ENCODE measurements around the gene RICTOR. TPM values are rescaled to one million over a fixed set of nuclear protein-coding genes. Genes with fewer than 3 reads are reported as not detected.
A peak's percentile ranks its signal among the peaks of the same experiment; 100 is the strongest.

RICTOR gene
- total and polyA plus RNA-seq, 2 donors (not counting 1 experiment from before 2014, with no cell fraction given) = 17.1 to 26.3 TPM

- no peak for DNase-seq (ENCODE audit: low read depth in 2 of 2)
- peaks cover 3% of the 10 kb centered on the region for H3K4me1 ChIP-seq (ENCODE audit: control insufficient read depth, extremely low read depth, insufficient read depth, low read length)
- no peaks in the 10 kb centered on the region for H3K9me3 ChIP-seq (ENCODE audit: control insufficient read depth, insufficient read depth, low read depth, low read length)
- no peak overlapping the region for H3K9ac ChIP-seq (ENCODE audit: insufficient read depth, low read length)
- no peak overlapping the region for H3K4me2 ChIP-seq (ENCODE audit: extremely low read depth, insufficient read depth, low read length)
- H3K36me3 ChIP-seq (ENCODE audit: control insufficient read depth, insufficient read depth, low read length) = no peaks in the 10 kb centered on the region
- H3K79me2 ChIP-seq (ENCODE audit: control insufficient read depth, insufficient read depth, low read length) = no peaks in the 10 kb centered on the region
- H4K20me1 ChIP-seq (ENCODE audit: control insufficient read depth, extremely low read depth, insufficient read depth, low read length) = no peaks in the 10 kb centered on the region
- no peak overlapping the region for H2AFZ ChIP-seq (ENCODE audit: low read length)
- TF ChIP-seq CTCF (conservative IDR thresholded peaks at IDR 0.05 in 1 of 2, IDR thresholded peaks at IDR 0.05 in 1 of 2; ENCODE audit: low read depth in 1 of 2, low read length in 2 of 2) = no peak
- TF ChIP-seq EZH2 (IDR thresholded peaks at IDR 0.05; ENCODE audit: low read length, missing control alignments) = no peak
- no peak overlapping the region for H3K27ac ChIP-seq (ENCODE audit: insufficient read depth, low read length)
- H3K4me3 ChIP-seq (replicated peaks in 1 of 4; ENCODE audit: control extremely low read depth in 1 of 4, insufficient read depth in 1 of 4, low read depth in 3 of 4, low read length in 4 of 4) = no peak overlapping the region
- no peaks in the 10 kb centered on the region for H3K27me3 ChIP-seq (ENCODE audit: control insufficient read depth, insufficient read depth, low read length)
Observed at GRCh38 chr5:39080168-39080567, 6.0 kb upstream of the RICTOR start.

GRCh38 chr5:39079147-39079546 lies 4.9 kb upstream of the RICTOR start:
- Histone ChIP-seq H3K27ac (ENCODE audit: insufficient read depth, low read length) (no peak overlapping the region), H3K9ac (ENCODE audit: insufficient read depth, low read length) (no peak overlapping the region), H3K36me3 (ENCODE audit: control insufficient read depth, insufficient read depth, low read length) (no peaks in the 10 kb centered on the region), H2AFZ (ENCODE audit: low read length) (no peak overlapping the region), H4K20me1 (ENCODE audit: control insufficient read depth, extremely low read depth, insufficient read depth, low read length) (no peaks in the 10 kb centered on the region), H3K9me3 (ENCODE audit: control insufficient read depth, insufficient read depth, low read depth, low read length) (no peaks in the 10 kb centered on the region), H3K4me2 (ENCODE audit: extremely low read depth, insufficient read depth, low read length) (no peak overlapping the region), H3K27me3 (ENCODE audit: control insufficient read depth, insufficient read depth, low read length) (no peaks in the 10 kb centered on the region), H3K4me1 (ENCODE audit: control insufficient read depth, extremely low read depth, insufficient read depth, low read length) (peaks cover 3% of the 10 kb centered on the region), H3K79me2 (ENCODE audit: control insufficient read depth, insufficient read depth, low read length) (no peaks in the 10 kb centered on the region), H3K4me3 (replicated peaks in 1 of 4; ENCODE audit: control extremely low read depth in 1 of 4, insufficient read depth in 1 of 4, low read depth in 3 of 4, low read length in 4 of 4) (no peak overlapping the region)
- TF ChIP-seq CTCF (conservative IDR thresholded peaks at IDR 0.05 in 1 of 2, IDR thresholded peaks at IDR 0.05 in 1 of 2; ENCODE audit: low read depth in 1 of 2, low read length in 2 of 2) = no peak
- no peak for TF ChIP-seq EZH2 (IDR thresholded peaks at IDR 0.05; ENCODE audit: low read length, missing control alignments)
- no peak for DNase-seq (ENCODE audit: low read depth in 2 of 2)

GRCh38 chr5:39076757-39077728 lies 2.8 kb upstream of the RICTOR start:
- no peaks in the 10 kb centered on the region for H3K27me3 ChIP-seq (ENCODE audit: control insufficient read depth, insufficient read depth, low read length)
- peaks cover 18% of the 10 kb centered on the region for H3K79me2 ChIP-seq (ENCODE audit: control insufficient read depth, insufficient read depth, low read length)
- no peaks in the 10 kb centered on the region for H3K36me3 ChIP-seq (ENCODE audit: control insufficient read depth, insufficient read depth, low read length)
- no peak for TF ChIP-seq EZH2 (IDR thresholded peaks at IDR 0.05; ENCODE audit: low read length, missing control alignments)
- H2AFZ ChIP-seq (ENCODE audit: low read length) = peak overlapping the region; percentile 26
- no peak overlapping the region for H3K9ac ChIP-seq (ENCODE audit: insufficient read depth, low read length)
- H3K4me2 ChIP-seq (ENCODE audit: extremely low read depth, insufficient read depth, low read length) = peak overlapping the region; percentile 40
- peaks cover 3% of the 10 kb centered on the region for H3K4me1 ChIP-seq (ENCODE audit: control insufficient read depth, extremely low read depth, insufficient read depth, low read length)
- peak overlapping the region in 1 of 4 experiments; percentile 14 for H3K4me3 ChIP-seq (replicated peaks in 1 of 4; ENCODE audit: control extremely low read depth in 1 of 4, insufficient read depth in 1 of 4, low read depth in 3 of 4, low read length in 4 of 4)
- H3K27ac ChIP-seq (ENCODE audit: insufficient read depth, low read length) = no peak overlapping the region
- H4K20me1 ChIP-seq (ENCODE audit: control insufficient read depth, extremely low read depth, insufficient read depth, low read length) = no peaks in the 10 kb centered on the region
- peak; percentile 37 to 45 for DNase-seq (ENCODE audit: low read depth in 2 of 2)
- H3K9me3 ChIP-seq (ENCODE audit: control insufficient read depth, insufficient read depth, low read depth, low read length) = no peaks in the 10 kb centered on the region
